Skeletal muscle cell (primary cell): ENCODE data around the gene SUCO.
A peak's percentile ranks its signal among the peaks of the same experiment; 100 is the strongest.

Experiments
- DNase-seq: peaks from one replicate; pipeline ENCODE4 v3.0.0-alpha.2; 2010; ENCODE audit warnings: low read depth
- H3K4me3 ChIP-seq: 2 replicates; pipeline ENCODE4 v1.5.1; 2011; ENCODE audit warnings: low read depth, mild to moderate bottlenecking, control low read depth, low read length, moderate library complexity

SUCO gene

DNA sequence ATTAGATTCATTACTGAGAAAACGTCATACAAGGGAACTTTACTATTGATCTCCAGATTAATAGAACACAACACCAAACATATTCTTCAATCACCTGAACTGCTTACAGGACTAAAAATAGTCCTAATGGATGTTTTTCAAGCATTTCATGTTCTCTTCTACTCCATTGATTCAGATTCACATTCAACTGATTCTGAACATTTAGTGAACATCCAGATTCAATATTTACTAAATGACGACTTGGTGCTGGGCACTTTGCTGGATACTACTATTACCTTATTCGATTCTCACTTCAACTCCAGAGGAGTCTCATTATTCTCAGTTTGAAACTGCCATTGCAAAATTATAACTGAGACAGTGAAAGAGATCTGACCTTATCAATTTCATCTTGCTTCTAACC, 18.8 kb upstream of the SUCO start:
- no peak overlapping the region for H3K4me3 ChIP-seq
- no peak for DNase-seq

DNA sequence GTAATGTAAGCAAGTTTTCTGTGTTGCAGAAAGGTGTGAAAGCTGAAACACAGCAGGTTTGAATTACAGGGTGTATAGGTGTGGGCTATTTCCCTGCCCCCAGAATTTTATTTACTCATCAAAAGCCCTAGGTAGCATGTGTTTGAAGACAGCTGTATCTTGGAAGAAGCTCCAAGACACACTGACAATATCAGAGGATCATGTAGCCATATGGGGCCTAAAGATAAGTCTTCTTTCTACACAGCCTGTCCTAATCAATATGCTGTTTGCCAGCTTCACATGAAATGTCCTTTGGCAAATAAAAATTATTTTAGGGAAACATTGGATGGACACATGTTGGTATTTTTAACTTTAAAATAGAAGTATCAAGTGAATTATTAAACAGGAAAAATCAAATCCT, 17.5 kb upstream of the SUCO start:
- no peak for DNase-seq
- no peak overlapping the region for H3K4me3 ChIP-seq

DNA sequence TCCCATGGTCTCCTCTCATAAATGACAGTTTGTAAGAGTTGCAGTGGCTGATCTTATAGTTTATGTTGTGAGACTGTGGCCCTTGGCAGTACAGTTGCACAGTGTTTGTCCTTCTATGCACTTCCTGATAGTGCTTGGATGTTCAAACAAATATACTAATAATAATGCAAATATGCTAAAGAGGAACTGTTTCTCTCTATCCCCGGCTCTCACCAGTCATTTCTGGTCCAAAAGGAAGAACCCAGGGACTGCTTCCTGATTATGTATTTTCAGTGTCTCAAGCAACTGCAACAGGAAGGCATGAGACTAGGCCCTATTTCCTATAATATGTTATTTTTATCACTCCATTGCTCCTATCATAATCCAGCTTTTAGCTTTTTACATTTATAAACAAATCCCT, 17.0 kb upstream of the SUCO start:
- DNase-seq, result no peak

DNA sequence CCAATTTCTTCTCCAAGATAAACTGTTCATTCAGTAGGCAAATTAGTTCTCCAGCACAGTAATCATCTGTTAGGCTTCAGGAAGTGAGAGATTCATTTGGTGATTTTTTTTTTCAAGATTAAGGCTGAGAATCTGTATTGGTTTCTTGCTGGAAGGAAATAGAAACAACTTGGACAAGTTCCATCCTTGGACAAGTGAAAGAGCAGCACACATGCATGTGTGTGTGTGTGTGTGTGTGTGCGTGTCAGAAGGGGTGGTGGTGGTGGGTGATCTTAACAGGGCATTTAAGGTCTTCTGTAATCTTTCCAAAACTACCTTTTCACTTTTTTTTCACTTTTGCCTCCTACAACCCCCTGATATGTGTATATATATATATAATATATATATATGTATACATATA, 15.9 kb upstream of the SUCO start:
- DNase-seq, result no peak
- H3K4me3 ChIP-seq, result no peak overlapping the region

More for the DNA sequence above, 17.0 kb upstream of the SUCO start:
- H3K4me3 ChIP-seq, result no peak overlapping the region

DNA sequence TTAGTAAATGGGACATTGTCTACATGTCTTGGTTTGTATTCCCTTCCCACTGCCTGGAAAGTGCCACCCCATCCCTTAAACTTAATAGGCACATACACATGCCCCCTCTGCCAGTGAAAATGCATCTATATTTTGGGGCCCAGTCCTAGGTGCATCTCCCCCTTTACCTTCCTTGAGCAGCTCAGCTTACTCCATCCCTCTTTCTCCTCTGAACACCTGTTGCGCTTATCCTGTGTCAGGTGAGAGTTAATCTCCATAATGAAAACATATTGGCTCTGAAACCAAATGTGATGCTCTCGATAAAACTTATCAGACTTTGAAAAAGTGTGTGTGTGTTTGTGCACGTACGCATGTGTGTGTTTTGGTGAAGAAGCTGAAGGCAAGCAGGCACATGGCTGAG, 15.4 kb upstream of the SUCO start:
- H3K4me3 ChIP-seq, result no peak overlapping the region
- no peak for DNase-seq

DNA sequence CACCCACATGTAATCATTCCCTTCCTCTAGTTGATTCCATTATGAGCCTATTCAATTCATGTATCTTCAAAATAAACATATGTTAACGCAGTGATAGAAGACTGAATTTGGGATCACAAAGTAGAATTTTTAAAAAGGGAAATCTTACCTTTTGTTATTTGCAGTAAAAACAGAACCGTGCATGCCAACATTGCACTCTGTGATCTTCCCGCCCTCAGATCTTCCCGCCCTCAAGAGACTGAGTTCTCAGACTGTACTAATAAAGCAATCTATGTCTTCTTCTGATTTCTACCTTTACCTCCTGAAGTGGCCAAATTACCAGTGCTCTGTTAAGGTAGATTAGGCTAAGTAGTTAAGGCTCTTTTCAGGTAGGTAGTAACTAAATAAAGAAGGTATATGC, 3.6 kb upstream of the SUCO start:
- no peak for DNase-seq
- no peak overlapping the region for H3K4me3 ChIP-seq

DNA sequence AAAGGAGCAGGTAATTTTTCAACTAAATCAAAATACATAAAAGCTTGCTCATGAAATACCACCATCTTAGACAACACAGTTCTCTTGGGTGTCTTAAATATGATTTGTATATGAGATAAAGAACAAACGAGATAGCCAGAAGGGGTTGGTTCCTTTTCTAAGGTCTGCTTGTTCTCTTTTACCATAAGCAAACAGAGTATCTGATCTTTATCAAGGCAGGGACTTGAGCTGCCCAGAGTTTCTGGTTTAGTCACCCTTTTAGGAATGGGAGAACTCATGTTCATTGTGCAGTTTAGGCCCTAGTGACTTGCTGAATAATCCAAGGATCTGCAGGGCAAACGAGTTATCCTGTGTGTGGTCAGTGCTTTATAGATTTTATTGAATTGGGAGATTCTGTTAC, 3.0 kb upstream of the SUCO start:
- no peak for DNase-seq
- H3K4me3 ChIP-seq, result no peak overlapping the region

DNA sequence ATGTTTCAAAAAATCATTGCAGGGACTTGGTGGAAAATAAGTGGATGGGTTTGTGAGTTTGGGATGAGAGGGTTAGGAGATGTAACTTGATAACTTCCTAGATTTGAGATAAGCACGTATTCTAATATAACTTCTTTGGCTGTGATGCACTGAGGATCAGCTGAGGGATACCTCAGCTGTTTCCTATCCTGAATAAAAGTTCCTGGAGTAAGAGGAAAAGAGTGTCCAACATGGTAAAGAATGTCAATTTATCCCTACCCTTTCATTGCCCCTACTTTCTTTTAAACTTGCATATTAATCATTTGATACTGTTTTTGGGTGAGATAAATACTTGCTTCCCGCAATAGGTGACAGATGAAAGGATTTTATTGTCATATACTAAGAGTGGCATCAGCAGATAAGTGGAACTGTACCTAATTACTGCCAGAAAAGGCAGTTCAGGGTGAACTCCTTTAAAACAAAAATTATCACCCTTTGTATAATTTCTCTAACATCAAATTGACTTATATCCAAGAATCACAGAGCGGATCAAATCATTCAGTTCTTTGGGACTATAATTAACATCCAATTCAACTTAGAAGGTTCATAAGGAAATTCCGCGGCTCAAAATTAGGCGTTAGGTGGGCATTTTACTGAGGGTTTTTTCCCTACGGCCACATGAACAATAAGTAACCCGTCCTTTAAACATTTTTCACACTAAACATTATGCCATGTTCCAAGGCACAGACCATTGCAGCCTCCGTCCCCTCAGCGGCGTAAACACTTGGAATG, 1.4 kb upstream of the SUCO start:
- DNase-seq, result no peak
- H3K4me3 ChIP-seq, result peak overlapping the region; percentile 87

DNA sequence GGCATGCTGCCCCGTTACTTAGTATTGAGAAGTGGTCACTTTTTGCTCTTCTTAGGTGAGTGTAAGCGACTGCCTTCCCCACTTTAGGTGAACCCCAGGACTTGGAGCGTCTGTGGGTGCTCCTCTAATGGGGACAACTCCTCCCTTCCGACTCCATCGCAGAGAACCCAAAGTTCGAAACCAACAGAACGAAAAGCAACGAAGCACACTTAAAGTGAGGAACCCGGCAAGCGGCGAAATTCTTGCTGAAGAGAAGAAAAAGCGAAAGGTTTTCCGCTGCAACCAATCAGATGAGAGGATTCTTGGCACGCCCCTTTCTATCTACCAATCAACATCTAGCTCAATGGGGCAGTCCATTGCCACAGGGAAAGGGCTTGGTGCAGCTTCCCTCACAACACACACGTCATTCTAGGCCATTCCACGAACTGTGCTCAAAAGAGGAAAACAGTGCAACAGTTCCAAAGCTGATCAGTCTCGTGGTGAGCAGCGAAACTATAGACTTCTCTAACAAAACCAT, 709 bp upstream of the SUCO start:
- DNase-seq, result peak; percentile 96
- H3K4me3 ChIP-seq, result peak overlapping the region; percentile 87

DNA sequence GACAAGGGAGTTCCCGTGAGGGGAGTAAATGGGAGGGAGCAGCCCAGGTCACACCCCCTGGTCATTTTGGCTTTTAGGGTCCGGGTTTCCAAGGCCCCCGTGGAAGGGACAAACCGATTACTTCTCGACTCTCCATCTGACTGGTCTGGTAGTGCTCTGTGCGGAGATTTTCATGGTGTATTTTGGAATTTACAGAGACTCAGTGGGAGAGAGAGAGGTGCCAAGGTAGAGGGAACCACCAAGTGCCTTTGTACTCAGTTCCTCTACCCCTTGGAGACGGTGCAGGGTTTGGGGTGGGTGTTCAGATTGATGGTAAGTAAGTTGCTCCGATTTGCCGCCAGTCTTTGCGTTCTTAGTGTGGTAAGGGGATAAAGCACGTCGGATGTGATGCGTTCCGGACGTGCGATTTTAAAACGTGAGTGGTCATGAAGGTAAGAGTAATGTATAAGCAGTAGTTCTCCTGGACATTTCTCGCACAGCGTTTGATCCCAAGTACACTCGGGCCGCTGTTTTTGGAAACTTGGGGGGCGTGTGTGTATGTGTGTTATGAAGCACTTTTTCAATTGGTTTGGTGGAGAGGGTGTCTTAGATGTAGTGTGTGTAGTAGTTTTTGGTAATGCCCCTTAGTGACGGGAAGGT, 682 bp downstream of the SUCO start:
- H3K4me3 ChIP-seq, result peak overlapping the region; percentile 87
- DNase-seq, result no peak

DNA sequence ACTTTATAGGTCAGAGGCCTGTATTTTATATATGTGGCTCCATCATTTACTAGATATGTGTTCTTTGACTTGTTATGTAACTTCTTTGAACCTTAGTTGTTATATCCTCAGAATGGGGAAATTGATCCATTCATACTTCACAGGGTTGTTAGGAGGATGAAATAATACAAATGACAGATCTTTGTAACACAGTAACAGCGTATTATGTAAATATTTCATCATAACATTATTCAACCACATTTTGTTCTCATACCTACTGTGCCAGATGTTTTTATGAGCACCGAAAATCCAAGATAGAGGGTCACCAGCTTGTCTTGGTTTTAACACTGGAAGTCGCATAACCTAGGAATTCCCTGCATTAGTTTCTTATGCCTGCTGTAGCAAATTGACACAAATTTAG, 3.3 kb downstream of the SUCO start:
- no peak for DNase-seq
- no peak overlapping the region for H3K4me3 ChIP-seq

DNA sequence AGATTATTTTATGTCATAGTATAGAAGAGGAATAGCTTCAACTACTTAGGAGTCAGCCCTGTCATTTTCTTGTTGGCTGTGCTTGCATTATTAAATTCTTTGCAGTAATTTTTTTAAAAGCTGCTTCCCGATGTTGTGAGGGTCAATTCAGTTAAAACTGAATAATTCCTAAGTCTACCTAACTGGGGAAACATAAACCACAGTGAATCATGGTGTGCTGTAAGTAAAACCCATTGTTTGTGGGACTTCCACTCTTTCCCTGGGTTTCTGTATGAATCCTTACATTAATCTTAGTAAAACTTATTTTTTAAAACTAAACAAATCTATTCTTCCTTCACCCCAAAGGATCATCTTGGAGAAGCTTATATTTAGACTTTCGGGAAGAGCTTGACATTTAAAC, 4.4 kb downstream of the SUCO start:
- H3K4me3 ChIP-seq, result no peak overlapping the region
- no peak for DNase-seq

DNA sequence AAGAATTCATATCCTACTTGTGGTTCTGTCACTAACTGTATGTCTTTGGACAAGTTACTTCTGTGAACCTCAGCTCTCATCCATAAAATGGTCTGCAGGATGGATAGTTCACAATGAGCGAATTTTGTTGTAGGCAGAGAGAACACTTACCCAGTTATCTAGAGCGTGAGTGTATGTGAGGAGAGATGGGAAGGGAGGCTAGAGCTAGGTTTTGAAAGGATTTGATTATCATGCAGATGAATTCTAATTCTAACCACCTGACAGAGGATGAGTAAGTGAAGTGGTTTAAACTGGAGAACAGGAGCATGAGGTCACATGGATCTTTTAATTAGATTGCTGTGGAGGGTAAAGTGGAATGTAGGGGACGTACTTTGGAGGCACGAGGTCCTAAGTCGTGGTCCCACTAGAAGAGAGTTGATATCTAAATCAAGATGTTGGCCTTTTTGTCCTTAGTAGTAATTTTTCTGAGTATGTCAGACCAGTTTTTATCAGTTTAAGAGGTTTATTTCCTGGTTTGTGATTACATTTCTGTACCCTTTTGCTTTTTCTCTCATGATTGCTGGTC, 5.0 kb downstream of the SUCO start:
- no peak overlapping the region for H3K4me3 ChIP-seq
- no peak for DNase-seq

DNA sequence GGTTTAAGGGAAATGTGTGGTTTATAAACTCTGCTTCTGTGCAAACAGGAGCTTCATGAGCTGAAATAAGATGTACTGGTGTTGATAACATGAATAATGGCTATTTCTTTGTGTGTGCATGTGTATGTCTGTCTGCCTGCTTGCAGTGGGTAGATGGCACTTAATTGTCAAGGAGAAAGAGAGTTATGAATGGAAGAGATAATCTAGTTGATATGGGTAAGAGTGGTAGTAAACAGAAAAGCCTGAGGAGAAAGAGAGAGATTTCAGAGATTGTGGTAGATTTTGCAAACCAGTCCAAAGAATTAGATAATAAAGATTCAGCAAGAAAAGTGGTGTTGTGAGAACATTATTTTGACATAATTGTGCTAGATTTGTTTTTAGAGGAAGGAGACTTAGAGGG, 7.7 kb downstream of the SUCO start:
- no peak overlapping the region for H3K4me3 ChIP-seq
- no peak for DNase-seq

DNA sequence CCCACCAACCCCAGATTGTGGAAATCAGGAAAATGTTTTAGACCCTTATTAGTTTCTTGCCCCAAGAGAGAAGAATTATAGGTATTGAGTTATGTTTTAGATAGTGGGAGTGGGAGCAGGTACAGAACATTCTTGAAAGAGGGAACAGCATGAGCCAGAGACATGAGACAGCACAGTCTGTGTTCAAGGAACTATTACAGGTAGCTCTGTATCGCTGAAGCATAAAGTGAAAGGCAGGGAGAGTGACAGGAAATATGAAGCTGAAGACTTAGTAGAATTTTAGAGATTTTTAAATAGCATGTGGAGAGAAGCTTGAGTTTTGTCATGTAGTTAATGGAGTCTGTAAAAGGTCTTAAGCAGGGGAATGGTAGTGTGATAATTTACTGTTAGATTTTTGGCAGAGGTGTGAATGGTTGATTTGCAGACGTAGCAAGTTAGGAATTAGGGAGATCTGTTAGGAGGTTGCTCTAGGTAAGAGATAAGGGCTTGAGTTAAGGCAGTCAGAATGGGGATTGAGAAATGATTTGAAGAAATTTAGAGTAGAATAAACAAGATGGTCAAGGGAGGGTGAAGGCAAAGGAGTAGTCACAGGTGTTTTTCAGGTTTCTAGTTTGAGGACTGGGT, 11.6 kb downstream of the SUCO start:
- no peak for DNase-seq

DNA sequence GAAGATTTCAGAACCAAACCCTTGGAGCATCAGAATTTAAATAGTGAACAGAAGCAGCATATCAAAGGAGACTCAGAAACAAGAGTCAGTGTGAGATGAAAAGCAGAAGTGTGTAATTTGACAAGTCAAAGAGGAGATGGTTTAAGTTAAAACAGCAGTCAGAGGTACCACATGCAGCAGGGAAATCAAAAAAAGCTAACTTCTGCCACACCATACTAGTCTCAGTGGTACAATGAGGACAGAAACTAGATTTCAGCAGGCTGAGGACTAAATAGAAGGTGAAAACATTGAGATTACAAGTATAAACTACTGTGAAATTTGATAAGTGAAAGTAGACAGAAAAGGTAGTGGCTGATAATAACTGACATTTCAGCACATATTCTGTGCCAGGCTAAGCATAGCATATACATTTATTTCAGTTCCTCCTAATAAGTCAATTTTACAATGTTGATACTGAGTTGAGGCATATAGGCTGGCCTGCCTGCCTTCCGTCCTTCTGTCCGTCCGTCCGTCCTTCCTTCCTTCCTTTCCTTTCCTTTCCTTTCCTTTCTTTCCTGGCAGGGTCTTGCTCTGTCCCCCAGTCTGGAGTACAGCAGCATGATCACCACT, 12.6 kb downstream of the SUCO start:
- DNase-seq, result no peak
- no peak overlapping the region for H3K4me3 ChIP-seq

More for the DNA sequence above, 11.6 kb downstream of the SUCO start:
- H3K4me3 ChIP-seq, result no peak overlapping the region

DNA sequence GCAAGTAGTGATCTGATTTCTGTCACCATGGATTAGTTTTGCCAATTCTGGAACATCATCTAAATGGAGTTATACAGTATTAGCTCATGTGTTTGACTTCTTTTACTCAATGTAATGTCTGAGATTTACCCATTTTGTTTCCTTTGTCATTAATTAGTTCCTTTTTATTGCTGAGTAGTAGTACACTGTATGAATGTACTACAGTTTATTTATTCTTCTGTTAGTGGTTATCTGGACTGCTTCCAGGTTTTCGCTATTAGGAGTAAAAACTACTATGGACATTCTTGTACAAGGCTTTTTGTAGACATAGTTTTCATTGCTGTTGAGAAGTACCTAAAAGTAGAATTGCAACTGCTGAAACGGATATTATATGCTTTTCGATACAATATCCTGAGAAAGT, 14.1 kb downstream of the SUCO start:
- H3K4me3 ChIP-seq, result no peak overlapping the region
- no peak for DNase-seq

DNA sequence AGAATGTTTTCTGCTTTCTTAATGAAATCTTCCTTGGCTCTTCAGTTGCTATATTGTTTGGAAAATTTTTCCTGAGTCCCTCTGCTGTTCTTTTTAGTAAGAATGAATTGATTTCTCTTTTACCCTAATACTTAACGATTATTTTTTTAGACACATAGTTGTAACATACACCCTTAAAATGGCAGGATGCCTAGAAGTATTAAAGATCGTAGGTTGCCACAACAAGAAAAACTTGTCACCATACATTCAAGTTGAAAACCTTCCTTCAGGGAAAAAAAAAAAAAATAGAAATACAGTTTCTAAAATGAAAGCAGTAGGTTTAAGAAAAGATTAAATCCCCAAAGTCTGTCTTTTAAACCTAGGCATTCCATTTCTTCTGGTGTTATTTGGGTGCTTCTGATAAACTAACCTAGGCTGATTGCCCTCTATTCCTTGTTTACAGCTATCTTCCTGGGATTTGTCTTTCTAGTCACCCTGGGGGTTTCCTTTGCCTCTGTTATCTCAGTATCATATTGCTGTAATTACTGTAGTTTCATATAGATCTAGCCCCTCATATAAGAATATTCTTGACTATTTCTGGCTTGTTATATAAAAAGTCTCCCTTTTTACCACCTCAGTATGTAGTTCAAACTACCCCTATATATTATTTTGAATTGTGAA, 16.8 kb downstream of the SUCO start:
- DNase-seq, result no peak
- no peak overlapping the region for H3K4me3 ChIP-seq

DNA sequence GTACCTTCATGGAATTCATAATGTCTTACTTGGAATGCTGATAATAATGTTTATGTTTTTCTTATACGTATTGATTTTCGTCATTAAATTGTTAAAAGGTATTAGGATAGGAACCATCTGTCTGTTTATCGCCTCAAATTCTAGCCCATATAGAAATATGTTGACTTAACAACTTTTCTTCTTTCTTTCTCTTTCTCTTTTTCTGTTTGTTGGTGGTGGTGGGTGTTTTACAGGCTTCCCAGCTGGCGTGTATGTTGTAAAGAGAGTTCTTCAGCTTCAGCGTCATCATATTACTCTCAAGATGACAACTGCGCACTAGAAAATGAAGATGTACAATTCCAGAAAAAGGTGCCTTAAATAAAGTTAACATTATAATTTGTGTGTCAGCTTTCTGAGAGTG, 18.3 kb downstream of the SUCO start:
- no peak overlapping the region for H3K4me3 ChIP-seq
- no peak for DNase-seq

DNA sequence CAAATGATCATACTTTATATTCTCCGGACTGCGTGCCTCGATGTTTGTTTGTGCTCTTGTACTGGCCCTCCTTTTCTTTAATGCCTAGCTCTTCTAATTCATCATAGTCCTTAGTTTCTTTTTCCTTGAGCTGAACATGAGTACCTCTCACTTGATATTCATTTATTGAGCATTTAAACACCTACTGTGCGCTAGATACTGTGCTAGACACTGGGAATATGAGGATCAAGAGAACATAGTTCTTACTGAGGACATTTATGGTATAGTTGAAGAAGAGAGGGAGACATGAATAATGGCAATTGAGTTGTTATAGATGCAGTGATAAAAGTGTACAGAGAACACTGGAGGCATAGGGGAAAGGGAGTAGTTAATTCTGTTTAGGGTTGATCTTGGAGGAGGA, 22.0 kb downstream of the SUCO start:
- DNase-seq, result no peak

More for the DNA sequence above, 22.0 kb downstream of the SUCO start:
- H3K4me3 ChIP-seq, result no peak overlapping the region
